ENCODE data around the gene CAB39L.

The CAB39L gene

DNA sequence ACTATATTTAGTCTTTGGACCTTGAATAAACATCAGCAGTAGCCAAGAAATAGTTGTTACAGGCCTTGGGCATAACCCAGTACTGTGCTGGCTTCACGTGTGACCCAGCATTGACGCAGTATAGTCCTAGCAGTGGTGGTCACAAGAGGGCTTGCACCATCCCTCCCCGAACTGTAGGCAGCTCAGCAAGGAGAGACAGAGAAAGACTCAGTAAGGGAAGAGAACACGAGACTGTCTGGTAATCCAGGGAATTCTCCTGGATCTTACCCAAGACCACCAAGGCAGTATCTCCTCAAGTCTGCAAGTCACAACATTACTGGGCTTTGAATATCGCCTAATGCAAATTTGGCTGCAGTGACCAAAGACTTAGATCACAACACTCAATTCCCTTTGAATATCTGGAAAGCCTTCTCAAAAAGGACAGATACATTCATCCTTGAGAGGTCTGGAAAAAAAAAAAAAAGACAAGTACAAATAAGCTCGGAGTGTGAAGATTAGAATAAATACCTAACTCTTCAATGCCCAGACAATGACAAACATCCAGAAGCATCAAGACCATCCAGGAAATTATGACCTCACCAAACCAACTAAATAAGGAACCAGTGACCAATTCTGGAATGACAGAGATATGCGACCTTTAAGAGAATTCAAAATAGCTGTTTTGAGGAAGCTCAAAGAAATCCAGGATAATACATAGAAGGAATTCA is 39.7 kb downstream of the CAB39L start:
- H3K36me3 ChIP-seq = no peaks in the 10 kb centered on the region
- no peak overlapping the region for H3K27ac ChIP-seq
- intact Hi-C loops (cut with DNase I; ENCODE audit: low total_unique reads) = no loop called here
- H3K9me3 ChIP-seq = peaks cover 0 to 12% (median 8%) of the 10 kb centered on the region in 3 donors
- TF ChIP-seq CTCF (IDR thresholded peaks at IDR 0.05) = no peak
- DNase-seq = no peak
- peaks cover 0 to 10% (median 4%) of the 10 kb centered on the region in 4 donors for H3K4me1 ChIP-seq
- no peak overlapping the region for H3K4me3 ChIP-seq
- H3K27me3 ChIP-seq = no peaks in the 10 kb centered on the region

- Histone ChIP-seq H3K9me3 (peaks cover 0 to 12% (median 8%) of the 10 kb centered on the region in 3 donors), H3K4me1 (peaks cover 0 to 29% (median 13%) of the 10 kb centered on the region in 4 donors), H3K36me3 (no peaks in the 10 kb centered on the region), H3K27me3 (no peaks in the 10 kb centered on the region), H3K27ac (peak overlapping the region; percentile 76 to 87), H3K4me3 (peak overlapping the region; percentile 52 to 55)
- no peak for TF ChIP-seq CTCF (IDR thresholded peaks at IDR 0.05)
- intact Hi-C loops (cut with DNase I; ENCODE audit: low total_unique reads) = no loop called here
- DNase-seq = peak in 1 of 2 donors; percentile 25
Measured at GRCh38 chr13:49400755-49401659, 42.9 kb downstream of the CAB39L start.

GRCh38 chr13:49399801-49400472 is 43.9 kb downstream of the CAB39L start:
- peak overlapping the region; percentile 52 to 55 for H3K4me3 ChIP-seq

DNA sequence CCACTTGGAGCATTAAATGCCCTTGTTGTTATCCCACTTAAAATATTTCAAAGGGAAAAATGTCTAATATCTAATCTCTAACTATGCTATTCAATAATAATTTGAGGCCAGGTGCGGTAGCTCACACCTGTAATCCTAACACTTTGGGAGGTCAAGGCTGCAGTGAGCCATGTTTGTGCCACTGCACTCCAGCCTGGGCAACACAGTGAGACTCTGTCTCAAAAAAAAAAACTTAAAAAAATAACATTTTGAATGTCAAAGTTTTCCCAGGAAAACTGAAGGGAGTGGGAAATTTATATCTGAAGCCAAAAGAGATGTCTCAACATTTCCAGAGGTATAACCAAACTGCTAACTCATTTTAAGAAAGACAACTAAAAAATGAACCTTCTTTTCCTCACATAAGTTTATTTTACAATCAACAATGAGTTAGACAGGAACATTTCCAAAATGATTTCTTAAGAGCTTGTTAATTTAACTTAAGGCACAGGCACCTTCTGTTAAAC is 47.9 kb downstream of the CAB39L start:
- intact Hi-C loops (cut with DNase I; ENCODE audit: low total_unique reads) = no loop called here
- peak overlapping the region; percentile 66 to 74 for H3K27ac ChIP-seq
- H3K4me3 ChIP-seq = no peak overlapping the region
- H3K4me1 ChIP-seq = peaks cover 0 to 51% (median 12%) of the 10 kb centered on the region in 4 donors
- no peaks in the 10 kb centered on the region for H3K9me3 ChIP-seq
- no peaks in the 10 kb centered on the region for H3K36me3 ChIP-seq
- H3K27me3 ChIP-seq = no peaks in the 10 kb centered on the region
- TF ChIP-seq CTCF (IDR thresholded peaks at IDR 0.05) = no peak
- DNase-seq = no peak

More at GRCh38 chr13:49399801-49400472, 43.9 kb downstream of the CAB39L start:
- Histone ChIP-seq H3K4me1 (peaks cover 0 to 40% (median 17%) of the 10 kb centered on the region in 4 donors), H3K27me3 (no peaks in the 10 kb centered on the region), H3K9me3 (peaks cover 0 to 9% (median 4%) of the 10 kb centered on the region in 3 donors), H3K36me3 (no peaks in the 10 kb centered on the region), H3K27ac (peak overlapping the region; percentile 76 to 87)
- intact Hi-C loops (cut with DNase I; ENCODE audit: low total_unique reads) = no loop called here
- no peak for TF ChIP-seq CTCF (IDR thresholded peaks at IDR 0.05)
- no peak for DNase-seq

GRCh38 chr13:49395451-49395865 is 48.4 kb downstream of the CAB39L start:
- Histone ChIP-seq H3K27me3 (no peaks in the 10 kb centered on the region), H3K9me3 (no peaks in the 10 kb centered on the region), H3K36me3 (no peaks in the 10 kb centered on the region), H3K4me3 (no peak overlapping the region), H3K27ac (peak overlapping the region; percentile 66 to 74), H3K4me1 (peaks cover 0 to 51% (median 12%) of the 10 kb centered on the region in 4 donors)
- no peak for TF ChIP-seq CTCF (IDR thresholded peaks at IDR 0.05)
- peak; percentile 69 to 78 for DNase-seq
- intact Hi-C loops (cut with DNase I; ENCODE audit: low total_unique reads) = no loop called here
